Activated CD8-positive, alpha-beta memory T cell treated with anti-CD3 and anti-CD28 coated beads for 4 hours (primary cell): Measurements from ENCODE around the gene DUSP14.

Experiments
- DNase-seq, 2 donors: peaks; one replicate each; pipeline ENCODE4 v3.0.0-alpha.2; 2020; ENCODE audit warnings: low read depth in 2 of 2

Gene DUSP14

GRCh38 chr17:37513711-37514110 lies 24.0 kb downstream of the DUSP14 start:
- DNase-seq: no peak

GRCh38 chr17:37516127-37516571 lies 26.5 kb downstream of the DUSP14 start:
- DNase-seq: no peak

GRCh38 chr17:37517881-37518280 lies 28.2 kb downstream of the DUSP14 start:
- no peak for DNase-seq

- no peak for DNase-seq
Observed at GRCh38 chr17:37518826-37519225, 29.1 kb downstream of the DUSP14 start.

GRCh38 chr17:37519251-37519985 lies 29.7 kb downstream of the DUSP14 start:
- no peak for DNase-seq

- no peak for DNase-seq
Observed at GRCh38 chr17:37520174-37520573, 30.5 kb downstream of the DUSP14 start.

GRCh38 chr17:37521821-37522220 lies 32.1 kb downstream of the DUSP14 start:
- DNase-seq: no peak

GRCh38 chr17:37523715-37524219 lies 34.1 kb downstream of the DUSP14 start:
- no peak for DNase-seq

GRCh38 chr17:37527249-37527851 lies 37.7 kb downstream of the DUSP14 start:
- DNase-seq: no peak

- DNase-seq: no peak
Observed at GRCh38 chr17:37530420-37530819, 40.7 kb downstream of the DUSP14 start.

- DNase-seq: no peak
Observed at GRCh38 chr17:37532756-37533155, 43.1 kb downstream of the DUSP14 start.

GRCh38 chr17:37535906-37536305 lies 46.2 kb downstream of the DUSP14 start:
- DNase-seq: no peak

- no peak for DNase-seq
Observed at GRCh38 chr17:37538981-37539659, 49.4 kb downstream of the DUSP14 start.

- DNase-seq: no peak
Observed at GRCh38 chr17:37541880-37542660, 52.4 kb downstream of the DUSP14 start.

- no peak for DNase-seq
Observed at GRCh38 chr17:37543637-37544052, 54.0 kb downstream of the DUSP14 start.

- no peak for DNase-seq
Observed at GRCh38 chr17:37545486-37545885, 55.8 kb downstream of the DUSP14 start.

- DNase-seq: no peak
Observed at GRCh38 chr17:37546302-37546701, 56.6 kb downstream of the DUSP14 start.

GRCh38 chr17:37547986-37548385 lies 58.3 kb downstream of the DUSP14 start:
- no peak for DNase-seq

GRCh38 chr17:37551788-37552187 lies 62.1 kb downstream of the DUSP14 start:
- no peak for DNase-seq

GRCh38 chr17:37553401-37553966 lies 63.8 kb downstream of the DUSP14 start:
- no peak for DNase-seq

- no peak for DNase-seq
Observed at GRCh38 chr17:37555386-37555785, 65.7 kb downstream of the DUSP14 start.

GRCh38 chr17:37557482-37557881 lies 67.8 kb downstream of the DUSP14 start:
- DNase-seq: no peak
